Natural killer cell treated with Interleukin-12 subunit alpha and Interleukin-12 subunit beta and Interleukin-15 and Interleukin-18, amount 100 ng/mL, for 72 hours (primary cell): ENCODE results near the gene FKBP1B. TPM values are rescaled to one million over a fixed set of nuclear protein-coding genes. Genes with fewer than 3 reads are reported as not detected.
"Not testable (repeated sequence)": the region's sequence is repeated elsewhere in the genome, so short reads cannot be mapped to it uniquely, and the experiment has no call there.

Experiments
- ATAC-seq, 2 donors: fragments of 150-1000 bp; cut with Tn5 transposase in 1 of 2; sonication (Bioruptor Pico), chemical (Tn5 transposase) in 1 of 2; 2 replicates each; pipeline ENCODE4 v1.10.0; 2021
- DNase-seq: peaks from one replicate; pipeline ENCODE4 v3.0.0; 2022; ENCODE audit warnings: low spot score
- H3K27ac Mint-ChIP-seq, 2 donors: 1 replicate in 1 of 2; 2 replicates in 1 of 2; pipeline ENCODE4 v1.8.0; 2022; ENCODE audit warnings: mixed read lengths in 2 of 2, mild to moderate bottlenecking in 1 of 2, moderate library complexity in 1 of 2
- H3K27me3 Mint-ChIP-seq, 2 donors: 1 replicate in 1 of 2; 2 replicates in 1 of 2; pipeline ENCODE4 v1.8.0; 2022; ENCODE audit warnings: mixed read lengths in 2 of 2
- H3K36me3 Mint-ChIP-seq: one replicate; pipeline ENCODE4 v1.8.0; 2022; ENCODE audit warnings: mixed read lengths
- H3K4me1 Mint-ChIP-seq, 2 donors: 1 replicate in 1 of 2; 2 replicates in 1 of 2; pipeline ENCODE4 v1.8.0; 2022; ENCODE audit warnings: low read depth in 2 of 2, mixed read lengths in 2 of 2, mild to moderate bottlenecking in 1 of 2
- H3K4me3 Mint-ChIP-seq: one replicate; pipeline ENCODE4 v1.8.0; 2022; ENCODE audit warnings: mixed read lengths
- H3K9me3 Mint-ChIP-seq: 2 replicates; pipeline ENCODE4 v1.8.0; 2022; ENCODE audit warnings: mixed read lengths
- total RNA-seq, 2 donors: library from RNA; stranded (reverse); gene quantifications; one replicate each; pipeline ENCODE4 v1.2.3, GENCODE V29; 2022

Gene FKBP1B
- total RNA-seq, 2 donors from 2014 or later, result 1.6 to 2.4 TPM

DNA sequence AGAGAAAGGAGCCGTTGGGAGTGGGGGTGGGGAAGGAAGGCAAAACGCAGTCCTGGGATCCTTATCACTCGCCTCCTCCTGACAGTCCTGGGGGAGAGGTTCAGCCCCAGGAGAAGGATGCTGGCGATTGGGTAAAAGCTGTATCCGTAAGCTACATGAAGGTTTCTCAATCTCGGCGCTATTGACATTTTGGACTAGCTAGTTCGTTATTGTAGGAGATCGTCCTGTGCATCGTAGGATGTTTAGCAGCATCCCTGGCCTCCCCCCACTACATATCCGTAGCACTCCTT lies 35.6 kb downstream of the FKBP1B start:
- Mint-ChIP-seq H3K36me3 (no peaks in the 10 kb centered on the region), H3K4me3 (peak overlapping the region; percentile 87), H3K9me3 (no peaks in the 10 kb centered on the region), H3K27ac (peak overlapping the region; percentile 6 to 53), H3K4me1 (peaks cover 9 to 24% of the 10 kb centered on the region in 2 donors), H3K27me3 (no peaks in the 10 kb centered on the region)
- ATAC-seq (no peak), DNase-seq (no peak)

- Mint-ChIP-seq H3K27me3 (no peaks in the 10 kb centered on the region), H3K36me3 (no peaks in the 10 kb centered on the region), H3K4me1 (peaks cover 9 to 24% of the 10 kb centered on the region in 2 donors), H3K9me3 (no peaks in the 10 kb centered on the region), H3K27ac (no peak overlapping the region), H3K4me3 (no peak overlapping the region)
- no peak for ATAC-seq
- no peak for DNase-seq
Measured at GRCh38 chr2:24086241-24086640, 36.7 kb downstream of the FKBP1B start.

DNA sequence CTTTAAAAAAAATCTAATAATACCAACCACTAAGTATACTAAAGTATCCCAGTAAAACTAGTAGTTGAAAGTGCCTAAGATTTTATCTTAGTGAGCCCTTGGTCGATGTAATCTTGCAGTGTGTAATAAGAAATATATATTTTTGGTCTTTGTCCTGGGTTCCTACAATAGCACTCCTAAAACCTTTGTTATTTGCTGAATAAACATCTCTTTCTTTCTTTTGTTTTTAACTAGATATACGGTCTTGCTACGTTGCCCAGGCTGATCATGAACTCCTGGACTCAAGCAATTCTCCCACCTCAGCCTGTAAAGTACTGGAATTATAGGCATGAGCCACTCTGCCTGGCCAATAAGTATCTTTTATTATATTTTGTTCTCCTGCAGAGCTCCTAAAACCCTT lies 37.5 kb downstream of the FKBP1B start:
- Mint-ChIP-seq H3K27me3 (no peaks in the 10 kb centered on the region), H3K4me1 (peaks cover 9 to 24% of the 10 kb centered on the region in 2 donors), H3K9me3 (no peaks in the 10 kb centered on the region), H3K36me3 (no peaks in the 10 kb centered on the region), H3K27ac (no peak overlapping the region), H3K4me3 (no peak overlapping the region)
- DNase-seq (no peak), ATAC-seq (no peak)

- H3K27ac Mint-ChIP-seq, result no peak overlapping the region
- H3K4me3 Mint-ChIP-seq, result no peak overlapping the region
- no peaks in the 10 kb centered on the region for H3K36me3 Mint-ChIP-seq
- no peak for ATAC-seq
- H3K9me3 Mint-ChIP-seq, result peaks cover 3% of the 10 kb centered on the region
- H3K27me3 Mint-ChIP-seq, result no peaks in the 10 kb centered on the region
- H3K4me1 Mint-ChIP-seq, result peaks cover 5 to 14% of the 10 kb centered on the region in 2 donors
- DNase-seq, result no peak
Measured at GRCh38 chr2:24088821-24089359, 39.3 kb downstream of the FKBP1B start.

DNA sequence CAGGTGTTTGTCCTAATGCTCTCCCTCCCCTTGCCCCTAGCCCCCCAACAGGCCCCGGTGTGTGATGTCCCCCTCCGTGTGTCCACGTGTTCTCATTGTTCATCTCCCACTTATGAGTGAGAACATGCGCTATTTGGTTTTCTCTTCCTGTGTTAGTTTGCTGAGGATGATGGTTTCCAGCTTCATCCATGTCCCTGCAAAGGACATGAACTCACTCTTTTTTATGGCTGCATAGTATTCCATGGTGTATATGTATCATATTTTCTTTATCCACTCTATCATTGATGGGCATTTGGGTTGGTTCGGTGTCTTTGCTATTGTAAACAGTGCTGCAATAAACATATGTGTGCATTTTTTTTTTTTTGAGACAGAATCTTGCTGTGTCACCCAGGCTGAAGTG lies 43.7 kb downstream of the FKBP1B start:
- DNase-seq, H3K27ac Mint-ChIP-seq, H3K4me1 Mint-ChIP-seq, ATAC-seq, H3K4me3 Mint-ChIP-seq, H3K27me3 Mint-ChIP-seq, H3K9me3 Mint-ChIP-seq: not testable (repeated sequence)
- H3K36me3 Mint-ChIP-seq, result peaks cover 19% of the 10 kb centered on the region

- H3K4me3 Mint-ChIP-seq, DNase-seq, H3K27me3 Mint-ChIP-seq, H3K27ac Mint-ChIP-seq, ATAC-seq, H3K4me1 Mint-ChIP-seq, H3K9me3 Mint-ChIP-seq: not testable (repeated sequence)
- H3K36me3 Mint-ChIP-seq, result peaks cover 31% of the 10 kb centered on the region
Measured at GRCh38 chr2:24095171-24095677, 45.7 kb downstream of the FKBP1B start.

- not testable (repeated sequence) for H3K27me3 Mint-ChIP-seq, DNase-seq, H3K27ac Mint-ChIP-seq, H3K9me3 Mint-ChIP-seq, ATAC-seq, H3K4me1 Mint-ChIP-seq, H3K4me3 Mint-ChIP-seq
- H3K36me3 Mint-ChIP-seq, result peaks cover 35% of the 10 kb centered on the region
Measured at GRCh38 chr2:24100732-24101131, 51.2 kb downstream of the FKBP1B start.

DNA sequence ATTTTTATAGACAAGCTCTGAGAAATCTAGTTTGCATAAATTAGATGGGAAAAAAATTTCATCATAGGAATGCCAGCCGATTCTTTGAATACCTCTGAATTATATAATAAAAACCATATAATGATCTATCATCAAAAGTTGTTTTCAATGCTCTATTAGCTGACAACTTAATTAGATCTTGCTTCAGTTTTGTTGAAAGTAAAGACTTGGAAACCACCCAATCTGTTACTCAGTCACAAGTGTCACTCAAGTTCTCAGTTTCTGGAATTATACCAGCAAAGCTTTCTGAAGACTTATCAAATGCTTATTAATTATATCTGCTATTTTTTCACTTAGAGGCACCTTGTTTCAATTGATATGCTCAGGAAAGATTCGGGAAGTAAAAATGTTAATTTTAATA lies 52.5 kb downstream of the FKBP1B start:
- Mint-ChIP-seq H3K4me1 (no peaks in the 10 kb centered on the region), H3K9me3 (peaks cover 6% of the 10 kb centered on the region), H3K4me3 (no peak overlapping the region), H3K27me3 (no peaks in the 10 kb centered on the region), H3K36me3 (peaks cover 35% of the 10 kb centered on the region), H3K27ac (peak overlapping the region in 1 of 2 donors; percentile 57)
- ATAC-seq (no peak), DNase-seq (no peak)

DNA sequence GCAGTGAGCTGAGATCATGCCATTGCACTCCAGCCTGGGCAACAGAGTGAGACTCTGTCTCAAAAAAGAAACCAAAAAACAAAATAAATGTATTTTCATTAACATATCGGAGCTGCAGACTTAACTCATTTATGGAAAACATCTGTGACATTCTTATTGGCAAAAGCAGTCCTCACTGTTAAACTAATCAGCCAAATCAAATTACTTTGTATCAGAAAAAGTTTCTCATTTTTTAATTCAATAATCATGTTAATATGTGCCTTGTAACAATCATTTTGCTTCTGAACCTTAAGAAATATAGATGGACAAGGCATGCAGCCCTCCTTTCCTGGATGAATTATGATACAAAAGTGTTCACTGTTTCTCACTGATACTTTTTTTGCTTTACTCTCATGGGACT lies 53.1 kb downstream of the FKBP1B start:
- no peak for DNase-seq
- Mint-ChIP-seq H3K36me3 (peaks cover 36% of the 10 kb centered on the region), H3K4me3 (no peak overlapping the region), H3K27ac (no peak overlapping the region), H3K27me3 (no peaks in the 10 kb centered on the region), H3K9me3 (peaks cover 7% of the 10 kb centered on the region), H3K4me1 (no peaks in the 10 kb centered on the region)
- ATAC-seq, result no peak

GRCh38 chr2:24104110-24104650 lies 54.6 kb downstream of the FKBP1B start:
- H3K27me3 Mint-ChIP-seq, result no peaks in the 10 kb centered on the region
- H3K27ac Mint-ChIP-seq, result no peak overlapping the region
- no peaks in the 10 kb centered on the region for H3K4me1 Mint-ChIP-seq
- DNase-seq, result no peak
- ATAC-seq, result peak in 1 of 2 donors; percentile 32
- H3K9me3 Mint-ChIP-seq, result peaks cover 7% of the 10 kb centered on the region
- H3K4me3 Mint-ChIP-seq, result no peak overlapping the region
- peaks cover 31% of the 10 kb centered on the region for H3K36me3 Mint-ChIP-seq

- no peaks in the 10 kb centered on the region for H3K27me3 Mint-ChIP-seq
- no peaks in the 10 kb centered on the region for H3K4me1 Mint-ChIP-seq
- ATAC-seq, result no peak
Measured at GRCh38 chr2:24104906-24105305, 55.4 kb downstream of the FKBP1B start.

GRCh38 chr2:24105816-24106215 lies 56.3 kb downstream of the FKBP1B start:
- no peak overlapping the region for H3K4me3 Mint-ChIP-seq
- H3K27ac Mint-ChIP-seq, result no peak overlapping the region
- DNase-seq (no peak), ATAC-seq (no peak)
- no peaks in the 10 kb centered on the region for H3K27me3 Mint-ChIP-seq
- peaks cover 7% of the 10 kb centered on the region for H3K9me3 Mint-ChIP-seq
- peaks cover 24% of the 10 kb centered on the region for H3K36me3 Mint-ChIP-seq
- H3K4me1 Mint-ChIP-seq, result no peaks in the 10 kb centered on the region

More at GRCh38 chr2:24104906-24105305, 55.4 kb downstream of the FKBP1B start:
- Mint-ChIP-seq H3K27ac (no peak overlapping the region), H3K4me3 (no peak overlapping the region), H3K36me3 (peaks cover 24% of the 10 kb centered on the region), H3K9me3 (peaks cover 7% of the 10 kb centered on the region)
- DNase-seq, result no peak

DNA sequence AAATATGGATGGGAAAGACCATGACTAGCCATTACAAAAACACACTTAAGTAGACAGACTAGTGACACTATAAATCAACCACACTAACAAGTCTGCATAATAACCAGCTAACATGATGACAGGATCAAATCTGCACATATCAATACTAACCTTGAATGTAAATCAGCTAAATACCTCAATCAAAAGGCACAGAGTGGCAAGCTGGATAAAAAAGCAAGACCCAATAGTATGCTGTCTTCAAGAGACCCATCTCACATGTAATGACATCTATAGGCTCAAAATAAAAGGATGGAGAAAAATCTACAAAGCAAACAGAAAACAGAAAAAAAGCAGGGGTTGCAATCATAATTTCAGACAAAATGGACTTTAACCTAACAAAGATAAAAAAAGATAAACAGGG lies 57.2 kb downstream of the FKBP1B start:
- H3K27me3 Mint-ChIP-seq, result no peaks in the 10 kb centered on the region
- H3K27ac Mint-ChIP-seq, result no peak overlapping the region
- DNase-seq, result no peak
- H3K36me3 Mint-ChIP-seq, result peaks cover 24% of the 10 kb centered on the region
- no peaks in the 10 kb centered on the region for H3K4me1 Mint-ChIP-seq
- peaks cover 7% of the 10 kb centered on the region for H3K9me3 Mint-ChIP-seq
- no peak for ATAC-seq
- H3K4me3 Mint-ChIP-seq, result no peak overlapping the region

GRCh38 chr2:24107336-24107735 lies 57.8 kb downstream of the FKBP1B start:
- Mint-ChIP-seq H3K27me3 (no peaks in the 10 kb centered on the region), H3K4me3 (no peak overlapping the region), H3K36me3 (peaks cover 24% of the 10 kb centered on the region), H3K4me1 (no peaks in the 10 kb centered on the region), H3K27ac (no peak overlapping the region), H3K9me3 (peaks cover 7% of the 10 kb centered on the region)
- no peak for DNase-seq
- ATAC-seq, result no peak

DNA sequence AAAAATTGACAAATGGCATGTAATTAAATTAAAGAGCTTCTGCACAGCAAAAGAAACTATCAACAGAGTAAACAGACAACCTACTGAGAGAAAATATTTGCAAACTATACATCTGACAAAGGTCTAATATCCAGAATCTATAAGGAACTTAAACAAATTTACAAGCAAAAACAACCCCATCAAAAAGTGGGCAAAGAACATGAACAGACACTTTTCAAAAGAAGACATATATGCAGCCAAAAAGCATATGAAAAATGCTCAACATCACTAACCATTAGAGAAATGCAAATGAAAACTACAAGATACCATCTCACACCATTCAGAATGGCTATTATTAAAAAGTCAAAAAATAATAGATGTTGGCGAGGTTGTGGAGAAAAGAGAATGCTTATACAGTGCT lies 59.9 kb downstream of the FKBP1B start:
- ATAC-seq, H3K27ac Mint-ChIP-seq, H3K4me3 Mint-ChIP-seq, H3K27me3 Mint-ChIP-seq, H3K4me1 Mint-ChIP-seq, DNase-seq, H3K9me3 Mint-ChIP-seq: not testable (repeated sequence)
- H3K36me3 Mint-ChIP-seq, result peaks cover 24% of the 10 kb centered on the region
